ENCODE data around the gene HSPB2. TPM values are rescaled to one million over a fixed set of nuclear protein-coding genes. Genes with fewer than 3 reads are reported as not detected.

The HSPB2 gene
- total RNA-seq, 1 experiment from 2014 or later: 0.33 TPM

DNA sequence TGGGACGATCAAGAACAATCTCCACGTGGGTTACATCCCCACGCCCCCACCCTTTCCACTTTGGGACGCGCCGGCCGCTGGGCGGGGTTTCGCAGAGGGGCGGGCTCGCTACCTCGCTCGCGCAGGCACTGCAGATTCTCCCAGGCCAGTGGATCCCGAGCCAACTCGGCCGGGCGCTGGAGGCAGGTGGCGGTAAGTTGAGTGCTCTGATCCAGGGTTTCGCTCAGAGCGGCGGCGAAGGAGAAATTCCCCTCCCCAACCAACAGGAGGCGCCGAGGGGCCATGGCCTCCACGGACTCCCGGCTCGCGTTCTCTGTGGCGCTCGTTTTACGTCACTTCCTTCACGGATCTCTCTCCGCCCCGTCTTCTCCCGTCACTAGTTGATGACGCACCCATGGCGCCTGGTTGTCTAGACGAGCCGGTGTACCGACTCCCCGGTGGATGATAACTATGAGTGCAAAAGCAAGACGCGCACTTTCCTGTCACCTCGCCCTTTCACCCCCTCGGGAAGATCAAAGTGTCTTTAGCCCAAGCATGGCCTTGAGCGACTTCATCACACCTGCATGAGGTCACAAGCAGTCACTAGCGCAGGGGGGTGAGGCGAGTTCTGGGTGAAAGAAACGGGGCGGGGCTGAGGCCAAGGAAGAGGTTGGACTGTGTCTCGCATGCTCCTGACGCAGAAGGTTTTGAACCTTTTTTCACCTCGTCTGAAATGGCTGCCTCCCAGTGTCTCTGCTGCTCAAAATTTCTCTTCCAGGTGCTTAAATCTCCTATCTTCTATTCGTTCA, 33.5 kb upstream of the HSPB2 start, which contains the start of the genes CFAP68 and FDXACB1 (continued):
- TF ChIP-seq, protein P1, sequence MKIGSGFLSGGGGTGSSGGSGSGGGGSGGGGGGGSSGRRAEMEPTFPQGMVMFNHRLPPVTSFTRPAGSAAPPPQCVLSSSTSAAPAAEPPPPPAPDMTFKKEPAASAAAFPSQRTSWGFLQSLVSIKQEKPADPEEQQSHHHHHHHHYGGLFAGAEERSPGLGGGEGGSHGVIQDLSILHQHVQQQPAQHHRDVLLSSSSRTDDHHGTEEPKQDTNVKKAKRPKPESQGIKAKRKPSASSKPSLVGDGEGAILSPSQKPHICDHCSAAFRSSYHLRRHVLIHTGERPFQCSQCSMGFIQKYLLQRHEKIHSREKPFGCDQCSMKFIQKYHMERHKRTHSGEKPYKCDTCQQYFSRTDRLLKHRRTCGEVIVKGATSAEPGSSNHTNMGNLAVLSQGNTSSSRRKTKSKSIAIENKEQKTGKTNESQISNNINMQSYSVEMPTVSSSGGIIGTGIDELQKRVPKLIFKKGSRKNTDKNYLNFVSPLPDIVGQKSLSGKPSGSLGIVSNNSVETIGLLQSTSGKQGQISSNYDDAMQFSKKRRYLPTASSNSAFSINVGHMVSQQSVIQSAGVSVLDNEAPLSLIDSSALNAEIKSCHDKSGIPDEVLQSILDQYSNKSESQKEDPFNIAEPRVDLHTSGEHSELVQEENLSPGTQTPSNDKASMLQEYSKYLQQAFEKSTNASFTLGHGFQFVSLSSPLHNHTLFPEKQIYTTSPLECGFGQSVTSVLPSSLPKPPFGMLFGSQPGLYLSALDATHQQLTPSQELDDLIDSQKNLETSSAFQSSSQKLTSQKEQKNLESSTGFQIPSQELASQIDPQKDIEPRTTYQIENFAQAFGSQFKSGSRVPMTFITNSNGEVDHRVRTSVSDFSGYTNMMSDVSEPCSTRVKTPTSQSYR (CRISPR knock-in tag; IDR thresholded peaks at IDR 0.05): no peak
- TF ChIP-seq ZNF512 (CRISPR knock-in tag; IDR thresholded peaks at IDR 0.05; ENCODE audit: borderline replicate concordance) (no peak), ETV6 (CRISPR knock-in tag; IDR thresholded peaks at IDR 0.05) (no peak; the same call in 1 of the 2 replicates), USF2 (CRISPR knock-in tag; IDR thresholded peaks at IDR 0.05) (peak; percentile 22; the same call in 1 of the 2 replicates), NR3C1 (CRISPR knock-in tag; conservative IDR thresholded peaks at IDR 0.05; ENCODE audit: low read depth) (no peak), SMAD4 (CRISPR knock-in tag; IDR thresholded peaks at IDR 0.05) (no peak)
- TF ChIP-seq, protein P2, sequence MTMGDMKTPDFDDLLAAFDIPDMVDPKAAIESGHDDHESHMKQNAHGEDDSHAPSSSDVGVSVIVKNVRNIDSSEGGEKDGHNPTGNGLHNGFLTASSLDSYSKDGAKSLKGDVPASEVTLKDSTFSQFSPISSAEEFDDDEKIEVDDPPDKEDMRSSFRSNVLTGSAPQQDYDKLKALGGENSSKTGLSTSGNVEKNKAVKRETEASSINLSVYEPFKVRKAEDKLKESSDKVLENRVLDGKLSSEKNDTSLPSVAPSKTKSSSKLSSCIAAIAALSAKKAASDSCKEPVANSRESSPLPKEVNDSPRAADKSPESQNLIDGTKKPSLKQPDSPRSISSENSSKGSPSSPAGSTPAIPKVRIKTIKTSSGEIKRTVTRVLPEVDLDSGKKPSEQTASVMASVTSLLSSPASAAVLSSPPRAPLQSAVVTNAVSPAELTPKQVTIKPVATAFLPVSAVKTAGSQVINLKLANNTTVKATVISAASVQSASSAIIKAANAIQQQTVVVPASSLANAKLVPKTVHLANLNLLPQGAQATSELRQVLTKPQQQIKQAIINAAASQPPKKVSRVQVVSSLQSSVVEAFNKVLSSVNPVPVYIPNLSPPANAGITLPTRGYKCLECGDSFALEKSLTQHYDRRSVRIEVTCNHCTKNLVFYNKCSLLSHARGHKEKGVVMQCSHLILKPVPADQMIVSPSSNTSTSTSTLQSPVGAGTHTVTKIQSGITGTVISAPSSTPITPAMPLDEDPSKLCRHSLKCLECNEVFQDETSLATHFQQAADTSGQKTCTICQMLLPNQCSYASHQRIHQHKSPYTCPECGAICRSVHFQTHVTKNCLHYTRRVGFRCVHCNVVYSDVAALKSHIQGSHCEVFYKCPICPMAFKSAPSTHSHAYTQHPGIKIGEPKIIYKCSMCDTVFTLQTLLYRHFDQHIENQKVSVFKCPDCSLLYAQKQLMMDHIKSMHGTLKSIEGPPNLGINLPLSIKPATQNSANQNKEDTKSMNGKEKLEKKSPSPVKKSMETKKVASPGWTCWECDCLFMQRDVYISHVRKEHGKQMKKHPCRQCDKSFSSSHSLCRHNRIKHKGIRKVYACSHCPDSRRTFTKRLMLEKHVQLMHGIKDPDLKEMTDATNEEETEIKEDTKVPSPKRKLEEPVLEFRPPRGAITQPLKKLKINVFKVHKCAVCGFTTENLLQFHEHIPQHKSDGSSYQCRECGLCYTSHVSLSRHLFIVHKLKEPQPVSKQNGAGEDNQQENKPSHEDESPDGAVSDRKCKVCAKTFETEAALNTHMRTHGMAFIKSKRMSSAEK (CRISPR knock-in tag; IDR thresholded peaks at IDR 0.05; ENCODE audit: borderline replicate concordance): no peak

- H3K27ac Mint-ChIP-seq: peak overlapping the region; percentile 100
- H3K27me3 Mint-ChIP-seq (ENCODE audit: low read depth): peaks cover 2% of the 10 kb centered on the region; the same call in 1 of the 2 replicates
- DNase-seq (ENCODE audit: low spot score) (no peak), ATAC-seq (no peak)
- POLR2A ChIA-PET: no interaction called here
- peaks cover 6% of the 10 kb centered on the region for H3K4me1 Mint-ChIP-seq
- H3K4me3 Mint-ChIP-seq: peak overlapping the region; percentile 92
- H3K9me3 Mint-ChIP-seq: no peaks in the 10 kb centered on the region
- CTCF ChIA-PET: interaction anchor here (1.0 to 1.1 kb wide), 2 partner anchors 47 to 52 kb away, joined by 4 to 5 read pairs; no protein-coding TSS in a partner anchor
- TF ChIP-seq ZNF263 (CRISPR knock-in tag; IDR thresholded peaks at IDR 0.05; ENCODE audit: low read depth) (no peak), TCF7 (CRISPR knock-in tag; IDR thresholded peaks at IDR 0.05; ENCODE audit: low read depth) (no peak), FOXJ3 (CRISPR knock-in tag; IDR thresholded peaks at IDR 0.05; ENCODE audit: borderline replicate concordance) (no peak), NFYB (CRISPR knock-in tag; conservative IDR thresholded peaks at IDR 0.05; ENCODE audit: low read depth) (no peak), MAX (CRISPR knock-in tag; IDR thresholded peaks at IDR 0.05) (no peak), NFE2L1 (CRISPR knock-in tag; IDR thresholded peaks at IDR 0.05) (no peak), JAZF1 (CRISPR knock-in tag; IDR thresholded peaks at IDR 0.05) (no peak), ZBTB21 (CRISPR knock-in tag; IDR thresholded peaks at IDR 0.05; ENCODE audit: borderline replicate concordance) (no peak), JUN (CRISPR knock-in tag; IDR thresholded peaks at IDR 0.05) (no peak), PRRX2 (CRISPR knock-in tag; IDR thresholded peaks at IDR 0.05) (no peak), TEAD1 (CRISPR knock-in tag; IDR thresholded peaks at IDR 0.05) (no peak), SOX15 (CRISPR knock-in tag; IDR thresholded peaks at IDR 0.05) (no peak)
- TF ChIP-seq, protein P3, sequence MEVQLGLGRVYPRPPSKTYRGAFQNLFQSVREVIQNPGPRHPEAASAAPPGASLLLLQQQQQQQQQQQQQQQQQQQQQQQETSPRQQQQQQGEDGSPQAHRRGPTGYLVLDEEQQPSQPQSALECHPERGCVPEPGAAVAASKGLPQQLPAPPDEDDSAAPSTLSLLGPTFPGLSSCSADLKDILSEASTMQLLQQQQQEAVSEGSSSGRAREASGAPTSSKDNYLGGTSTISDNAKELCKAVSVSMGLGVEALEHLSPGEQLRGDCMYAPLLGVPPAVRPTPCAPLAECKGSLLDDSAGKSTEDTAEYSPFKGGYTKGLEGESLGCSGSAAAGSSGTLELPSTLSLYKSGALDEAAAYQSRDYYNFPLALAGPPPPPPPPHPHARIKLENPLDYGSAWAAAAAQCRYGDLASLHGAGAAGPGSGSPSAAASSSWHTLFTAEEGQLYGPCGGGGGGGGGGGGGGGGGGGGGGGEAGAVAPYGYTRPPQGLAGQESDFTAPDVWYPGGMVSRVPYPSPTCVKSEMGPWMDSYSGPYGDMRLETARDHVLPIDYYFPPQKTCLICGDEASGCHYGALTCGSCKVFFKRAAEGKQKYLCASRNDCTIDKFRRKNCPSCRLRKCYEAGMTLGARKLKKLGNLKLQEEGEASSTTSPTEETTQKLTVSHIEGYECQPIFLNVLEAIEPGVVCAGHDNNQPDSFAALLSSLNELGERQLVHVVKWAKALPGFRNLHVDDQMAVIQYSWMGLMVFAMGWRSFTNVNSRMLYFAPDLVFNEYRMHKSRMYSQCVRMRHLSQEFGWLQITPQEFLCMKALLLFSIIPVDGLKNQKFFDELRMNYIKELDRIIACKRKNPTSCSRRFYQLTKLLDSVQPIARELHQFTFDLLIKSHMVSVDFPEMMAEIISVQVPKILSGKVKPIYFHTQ (CRISPR knock-in tag; IDR thresholded peaks at IDR 0.05): no peak
- no peaks in the 10 kb centered on the region for H3K36me3 Mint-ChIP-seq
These were observed 32.9 kb upstream of the HSPB2 start for GRCh38 chr11:111879637-111879960.

Data from WTC11 (cell line).